Naive thymus-derived CD4-positive, alpha-beta T cell (primary cell): ENCODE results near the gene FXN. TPM values are rescaled to one million over a fixed set of nuclear protein-coding genes. Genes with fewer than 3 reads are reported as not detected.

Source experiments
- ATAC-seq: fragments of 150-1000 bp; cut with Tn5 transposase; 2 replicates; pipeline ENCODE4 v1.10.0; 2021; ENCODE audit warnings: mild to moderate bottlenecking, moderate library complexity
- CTCF ChIA-PET: fragments of 350-600 bp; sonication (Branson Sonifier 250); formaldehyde crosslinking; loops from one replicate; lab custom pipeline; 2021; ENCODE audit warnings: antibody characterized with exemption; lab: Charles Lee
- POLR2A ChIA-PET: fragments of 350-600 bp; sonication (Branson Sonifier 250); formaldehyde crosslinking; loops from one replicate; lab custom pipeline; 2021; ENCODE audit warnings: antibody characterized with exemption, inconsistent platforms; lab: Charles Lee
- DNase-seq, 9 donors: peaks; one replicate each; pipeline versions ENCODE4 v3.0.0 to v3.0.0-alpha.2; 2020 to 2022; ENCODE audit warnings: mixed read lengths in 1 of 9
- H3K27ac ChIP-seq: one replicate; pipeline ENCODE4 v1.7.0; 2013; ENCODE audit warnings: mild to moderate bottlenecking, low read depth, low read length, moderate library complexity
- H3K27me3 ChIP-seq, 2 donors: one replicate each; pipeline ENCODE4 v1.7.0; 2013; ENCODE audit warnings: low read length in 2 of 2, mild to moderate bottlenecking in 2 of 2, moderate library complexity in 2 of 2; ENCODE audit not compliant: control insufficient read depth in 2 of 2, insufficient read depth in 2 of 2
- H3K36me3 ChIP-seq, 3 experiments: 1 replicate in 2 of 3; 2 replicates in 1 of 3; pipeline ENCODE4 v1.7.0; 2013; ENCODE audit warnings: low read length in 3 of 3, mild to moderate bottlenecking in 3 of 3, moderate library complexity in 1 of 3; ENCODE audit not compliant: insufficient read depth in 3 of 3, control insufficient read depth in 2 of 3
- H3K4me1 ChIP-seq, 2 donors: one replicate each; pipeline ENCODE4 v1.7.0; 2013; ENCODE audit warnings: low read length in 2 of 2, mild to moderate bottlenecking in 2 of 2, moderate library complexity in 1 of 2; ENCODE audit not compliant: control insufficient read depth in 2 of 2, insufficient read depth in 2 of 2
- H3K4me3 ChIP-seq: 2 replicates; pipeline ENCODE4 v1.7.0; 2013; ENCODE audit warnings: mild to moderate bottlenecking, low read length
- H3K9me3 ChIP-seq, 3 experiments: 1 replicate in 2 of 3; 2 replicates in 1 of 3; pipeline ENCODE4 v1.7.0; 2013; ENCODE audit warnings: low read length in 3 of 3; ENCODE audit not compliant: control insufficient read depth in 2 of 3
- H3K27ac Mint-ChIP-seq, 9 donors: one replicate each; pipeline ENCODE4 v1.8.0; 2020 to 2022; ENCODE audit warnings: mixed read lengths in 9 of 9, mild to moderate bottlenecking in 8 of 9, moderate library complexity in 5 of 9, inconsistent platforms in 2 of 9
- H3K27me3 Mint-ChIP-seq, 5 donors: one replicate each; pipeline ENCODE4 v1.8.0; 2021 to 2022; ENCODE audit warnings: mixed read lengths in 5 of 5, mild to moderate bottlenecking in 1 of 5
- H3K36me3 Mint-ChIP-seq, 5 donors: one replicate each; pipeline ENCODE4 v1.8.0; 2020 to 2022; ENCODE audit warnings: mixed read lengths in 5 of 5, mild to moderate bottlenecking in 3 of 5, inconsistent platforms in 1 of 5
- H3K4me1 Mint-ChIP-seq, 7 donors: one replicate each; pipeline ENCODE4 v1.8.0; 2020 to 2022; ENCODE audit warnings: mixed read lengths in 7 of 7, mild to moderate bottlenecking in 3 of 7, inconsistent platforms in 1 of 7
- H3K4me3 Mint-ChIP-seq, 10 donors: one replicate each; pipeline ENCODE4 v1.8.0; 2020 to 2022; ENCODE audit warnings: mild to moderate bottlenecking in 10 of 10, mixed read lengths in 10 of 10, moderate library complexity in 6 of 10, inconsistent platforms in 2 of 10
- H3K9me3 Mint-ChIP-seq, 11 donors: one replicate each; pipeline ENCODE4 v1.8.0; 2020 to 2022; ENCODE audit warnings: mixed read lengths in 11 of 11, mild to moderate bottlenecking in 4 of 11, inconsistent platforms in 1 of 11, moderate library complexity in 1 of 11
- intact Hi-C, 2 donors: fragments of 100-400 bp; cut with micrococcal nuclease; formaldehyde crosslinking; loops; one replicate each; pipeline ENCODE4 v1.15.1; 2023
- polyA plus RNA-seq, 2 donors: library from polyadenylated mRNA; unstranded; fragments of 300-500 nt; fragmentation: Illumina TruSeq; gene quantifications; one replicate each; pipeline ENCODE4 v1.2.3, GENCODE V29; 2021
- total RNA-seq, 6 experiments: library from RNA in 5 of 6; stranded (reverse) in 5 of 6; gene quantifications; 1 replicate in 5 of 6; 2 replicates in 1 of 6; pipeline ENCODE4 v1.2.3 and lab custom pipeline; 2021 to 2026

Gene FXN
- total and polyA plus RNA-seq, 7 experiments from 2014 or later = 16.7 to 84.7 (median 20.0) TPM

DNA sequence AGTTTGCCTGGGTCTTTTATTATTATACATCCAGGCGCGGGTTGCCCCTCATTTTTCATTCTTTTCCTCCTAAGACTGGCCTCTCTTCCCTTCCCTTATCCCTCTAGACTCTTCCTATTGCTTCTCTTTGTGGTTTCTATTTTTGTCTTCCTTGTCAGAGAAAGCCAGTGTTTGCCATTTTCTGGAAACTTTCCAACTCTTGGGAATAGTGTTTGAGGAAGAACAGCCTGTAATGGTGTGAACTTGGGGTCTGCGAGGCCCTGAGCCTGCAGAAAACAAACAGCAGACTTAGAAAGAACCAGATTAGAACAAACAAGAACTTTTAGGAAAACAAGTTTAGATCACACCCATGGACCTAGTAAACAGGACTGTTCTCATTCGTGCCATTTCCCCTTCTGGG lies 37.2 kb upstream of the FXN start:
- DNase-seq (no peak), ATAC-seq (no peak)
- CTCF ChIA-PET = interaction anchor here (0.7 to 4.6 kb wide), 6 partner anchors 10 to 415 kb away, joined by 3 to 29 read pairs (median 4); no protein-coding TSS in a partner anchor
- Mint-ChIP-seq H3K4me3 (no peak overlapping the region), H3K36me3 (no peaks in the 10 kb centered on the region), H3K27ac (peak overlapping the region in 7 of 9 donors; percentile 24 to 88 (median 69)), H3K27me3 (peaks cover 0 to 7% (median 0%) of the 10 kb centered on the region in 5 donors), H3K9me3 (no peaks in the 10 kb centered on the region), H3K4me1 (peaks cover 14 to 41% (median 30%) of the 10 kb centered on the region in 7 donors)
- Histone ChIP-seq H3K27me3 (no peaks in the 10 kb centered on the region), H3K4me3 (no peak overlapping the region), H3K4me1 (peaks cover 0 to 15% of the 10 kb centered on the region in 2 donors), H3K36me3 (no peaks in the 10 kb centered on the region), H3K27ac (no peak overlapping the region), H3K9me3 (no peaks in the 10 kb centered on the region)
- intact Hi-C loops = loop anchor here (2.0 to 5.0 kb wide), 3 partner anchors 50 to 294 kb away; partner anchors contain the start of gene PIP5K1B (in 2 of the 2)
- POLR2A ChIA-PET = no interaction called here

DNA sequence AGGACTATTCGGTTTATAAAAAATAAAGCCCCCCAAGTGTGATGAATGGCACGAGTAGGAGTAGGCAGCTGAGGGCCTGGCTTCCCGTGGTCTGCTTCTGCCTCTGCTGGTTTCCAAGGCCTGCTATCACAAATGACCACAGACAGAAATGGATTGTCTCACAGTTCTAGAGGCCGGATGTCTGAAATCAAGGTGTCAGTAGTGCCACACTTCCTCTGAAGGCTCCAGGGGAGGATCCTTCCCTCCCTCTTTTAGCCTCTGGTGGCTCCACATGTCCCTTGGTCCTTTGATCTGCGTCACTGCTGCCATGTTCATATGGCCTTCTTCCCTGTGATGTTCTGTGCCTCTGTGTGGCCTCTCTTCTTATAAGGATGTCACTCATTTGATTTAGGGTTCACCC lies 36.7 kb upstream of the FXN start:
- peak; percentile 24 for ATAC-seq
- CTCF ChIA-PET = interaction anchor here (0.9 to 4.6 kb wide), 13 partner anchors 10 to 415 kb away, joined by 3 to 29 read pairs (median 5); partner anchors contain the start of gene FXN
- POLR2A ChIA-PET = no interaction called here
- intact Hi-C loops = loop anchor here (1.0 to 5.0 kb wide), 9 partner anchors 25 to 415 kb away; partner anchors contain the start of gene PIP5K1B (in 2 of the 2)
- Mint-ChIP-seq H3K9me3 (no peaks in the 10 kb centered on the region), H3K4me3 (peak overlapping the region in 1 of 10 donors; percentile 16), H3K36me3 (no peaks in the 10 kb centered on the region), H3K27ac (peak overlapping the region in 4 of 9 donors; percentile 26 to 84 (median 70)), H3K27me3 (peaks cover 0 to 8% (median 0%) of the 10 kb centered on the region in 5 donors), H3K4me1 (peaks cover 14 to 41% (median 30%) of the 10 kb centered on the region in 7 donors)
- H3K4me3 ChIP-seq = no peak overlapping the region
- H3K27me3 ChIP-seq = no peaks in the 10 kb centered on the region
- H3K27ac ChIP-seq = no peak overlapping the region
- H3K9me3 ChIP-seq = no peaks in the 10 kb centered on the region
- H3K36me3 ChIP-seq = no peaks in the 10 kb centered on the region
- DNase-seq = no peak
- peaks cover 0 to 15% of the 10 kb centered on the region in 2 donors for H3K4me1 ChIP-seq

DNA sequence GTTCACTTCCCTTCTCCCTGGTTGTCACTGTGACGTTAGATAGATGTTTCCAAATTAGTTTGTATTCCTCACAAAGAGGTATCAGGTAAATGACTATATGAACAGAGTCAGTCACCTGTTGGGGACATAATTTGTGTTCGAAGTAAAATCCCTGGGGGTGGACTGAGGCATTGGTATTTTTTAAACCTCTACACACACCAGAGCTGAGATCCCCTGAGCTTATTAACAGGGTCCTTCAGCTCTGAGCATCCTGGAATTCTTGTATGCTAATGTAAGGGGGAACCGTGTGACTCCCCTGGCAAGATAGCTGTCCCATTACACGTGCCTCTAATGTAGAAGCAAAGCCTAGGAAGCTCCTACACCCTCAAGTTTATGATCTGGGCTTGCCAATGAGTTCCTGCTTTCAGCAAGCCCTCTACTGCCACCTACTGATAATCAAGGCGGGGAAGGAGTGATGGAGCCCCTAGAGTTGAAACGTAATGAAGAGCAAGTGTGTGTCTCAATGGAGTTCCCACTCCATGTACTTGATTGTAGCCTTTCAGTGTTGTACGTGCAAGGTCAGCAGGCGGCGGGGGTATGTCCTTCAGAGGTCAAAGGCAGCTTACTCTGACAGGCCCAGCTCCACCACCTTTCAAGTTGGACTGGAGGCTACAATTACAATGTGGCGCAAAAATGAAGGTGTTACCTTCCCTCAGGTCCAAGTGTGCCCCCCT lies 36.0 kb upstream of the FXN start:
- no peaks in the 10 kb centered on the region for H3K9me3 ChIP-seq
- no peak overlapping the region for H3K4me3 ChIP-seq
- no peak overlapping the region for H3K27ac ChIP-seq
- DNase-seq (peak in 8 of 9 donors; percentile 56 to 82 (median 74)), ATAC-seq (peak; percentile 93)
- peaks cover 0 to 8% (median 0%) of the 10 kb centered on the region in 5 donors for H3K27me3 Mint-ChIP-seq
- no peaks in the 10 kb centered on the region for H3K27me3 ChIP-seq
- CTCF ChIA-PET = interaction anchor here (0.6 to 4.6 kb wide), 24 partner anchors 10 to 420 kb away, joined by 3 to 29 read pairs (median 4); partner anchors contain the start of gene FXN
- no peak overlapping the region for H3K4me3 Mint-ChIP-seq
- H3K4me1 Mint-ChIP-seq = peaks cover 14 to 41% (median 30%) of the 10 kb centered on the region in 7 donors
- no peaks in the 10 kb centered on the region for H3K36me3 ChIP-seq
- peak overlapping the region in 4 of 9 donors; percentile 14 to 75 (median 44) for H3K27ac Mint-ChIP-seq
- no peaks in the 10 kb centered on the region for H3K9me3 Mint-ChIP-seq
- intact Hi-C loops = loop anchor here (1.0 to 5.0 kb wide), 9 partner anchors 25 to 415 kb away; partner anchors contain the start of gene PIP5K1B (in 2 of the 2)
- POLR2A ChIA-PET = interaction anchor here (0.8 to 1.0 kb wide), 2 partner anchors 28 to 220 kb away, joined by 3 to 5 read pairs; a partner anchor contains a TSS
- H3K36me3 Mint-ChIP-seq = no peaks in the 10 kb centered on the region
- peaks cover 0 to 15% of the 10 kb centered on the region in 2 donors for H3K4me1 ChIP-seq

GRCh38 chr9:69001921-69002320 lies 33.6 kb upstream of the FXN start:
- no peaks in the 10 kb centered on the region for H3K27me3 ChIP-seq
- H3K36me3 ChIP-seq = no peaks in the 10 kb centered on the region
- no peaks in the 10 kb centered on the region for H3K36me3 Mint-ChIP-seq
- DNase-seq = no peak
- intact Hi-C loops = no loop called here
- CTCF ChIA-PET = interaction anchor here (0.7 to 2.0 kb wide), 5 partner anchors 18 to 424 kb away, joined by 3 to 6 read pairs (median 4); no protein-coding TSS in a partner anchor
- POLR2A ChIA-PET = no interaction called here
- H3K4me3 ChIP-seq = no peak overlapping the region
- H3K4me3 Mint-ChIP-seq = no peak overlapping the region
- H3K9me3 ChIP-seq = no peaks in the 10 kb centered on the region
- H3K27ac ChIP-seq = no peak overlapping the region
- no peaks in the 10 kb centered on the region for H3K9me3 Mint-ChIP-seq
- peaks cover 0 to 9% of the 10 kb centered on the region in 2 donors for H3K4me1 ChIP-seq
- peaks cover 6 to 27% (median 19%) of the 10 kb centered on the region in 7 donors for H3K4me1 Mint-ChIP-seq
- H3K27me3 Mint-ChIP-seq = peaks cover 0 to 8% (median 0%) of the 10 kb centered on the region in 5 donors
- no peak for ATAC-seq
- no peak overlapping the region for H3K27ac Mint-ChIP-seq

DNA sequence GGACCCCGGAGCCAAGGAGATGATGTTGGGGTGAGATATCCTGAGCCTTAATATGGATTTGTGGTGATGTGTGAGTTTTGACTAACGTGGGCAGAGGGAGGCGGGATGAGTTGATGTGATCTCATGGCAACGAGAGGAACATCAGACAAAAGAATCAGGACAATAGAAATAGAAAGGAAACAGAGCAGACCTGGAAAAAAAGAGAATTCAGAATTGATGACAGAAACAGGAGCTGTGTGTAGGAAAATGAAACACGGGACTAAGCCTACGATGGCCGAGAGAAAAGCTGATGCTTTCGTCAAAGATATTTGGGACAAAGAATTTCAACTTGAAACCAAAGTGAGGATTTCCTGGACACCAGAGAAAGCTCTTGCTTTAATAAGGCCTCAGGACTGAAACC lies 32.5 kb upstream of the FXN start:
- Mint-ChIP-seq H3K4me3 (no peak overlapping the region), H3K4me1 (peaks cover 3 to 18% (median 14%) of the 10 kb centered on the region in 7 donors), H3K27ac (no peak overlapping the region), H3K9me3 (no peaks in the 10 kb centered on the region), H3K36me3 (no peaks in the 10 kb centered on the region), H3K27me3 (peaks cover 0 to 8% (median 0%) of the 10 kb centered on the region in 5 donors)
- H3K4me3 ChIP-seq = no peak overlapping the region
- H3K36me3 ChIP-seq = no peaks in the 10 kb centered on the region
- H3K9me3 ChIP-seq = no peaks in the 10 kb centered on the region
- H3K4me1 ChIP-seq = peaks cover 0 to 4% of the 10 kb centered on the region in 2 donors
- ChIA-PET CTCF (interaction anchor here (1.0 to 2.0 kb wide), 6 partner anchors 9 to 425 kb away, joined by 3 to 6 read pairs (median 4); no protein-coding TSS in a partner anchor), POLR2A (no interaction called here)
- intact Hi-C loops = no loop called here
- H3K27ac ChIP-seq = no peak overlapping the region
- H3K27me3 ChIP-seq = no peaks in the 10 kb centered on the region
- ATAC-seq (no peak), DNase-seq (no peak)

- H3K36me3 ChIP-seq = no peaks in the 10 kb centered on the region
- no peaks in the 10 kb centered on the region for H3K4me1 ChIP-seq
- DNase-seq (no peak), ATAC-seq (no peak)
- H3K9me3 Mint-ChIP-seq = no peaks in the 10 kb centered on the region
- CTCF ChIA-PET = interaction anchor here (0.7 to 1.5 kb wide), 3 partner anchors 15 to 421 kb away, joined by 4 to 5 read pairs (median 4); no protein-coding TSS in a partner anchor
- no peak overlapping the region for H3K27ac ChIP-seq
- H3K27me3 ChIP-seq = no peaks in the 10 kb centered on the region
- H3K27ac Mint-ChIP-seq = no peak overlapping the region
- intact Hi-C loops = no loop called here
- H3K36me3 Mint-ChIP-seq = no peaks in the 10 kb centered on the region
- H3K9me3 ChIP-seq = no peaks in the 10 kb centered on the region
- no peak overlapping the region for H3K4me3 ChIP-seq
- POLR2A ChIA-PET = no interaction called here
- no peak overlapping the region for H3K4me3 Mint-ChIP-seq
- peaks cover 0 to 8% (median 0%) of the 10 kb centered on the region in 5 donors for H3K27me3 Mint-ChIP-seq
- H3K4me1 Mint-ChIP-seq = peaks cover 0 to under 1% (median under 1%) of the 10 kb centered on the region in 7 donors
Measured at GRCh38 chr9:69004836-69005235, 30.7 kb upstream of the FXN start.
